ENCODE data around the gene BRIP1.

BRIP1 gene

DNA sequence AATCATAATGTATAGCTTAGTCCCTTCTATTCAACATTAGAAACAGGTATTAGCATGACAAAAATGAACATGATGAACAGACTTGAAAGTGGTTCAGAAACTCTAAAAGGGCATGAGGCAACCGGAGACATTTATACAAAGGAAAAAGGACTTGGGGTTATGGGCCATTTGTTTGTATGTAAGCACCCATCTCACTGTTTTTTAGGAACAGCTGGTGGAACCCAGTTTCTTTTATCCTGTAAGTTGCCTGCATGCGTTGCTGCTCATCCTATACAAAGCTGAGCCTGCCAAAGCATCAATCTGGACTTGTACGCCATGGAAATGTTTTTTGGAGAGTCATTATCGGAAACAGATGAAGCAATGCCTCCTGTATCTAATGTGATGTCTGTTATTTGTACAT is 200.0 kb downstream of the BRIP1 start:
- H3K27ac ChIP-seq (ENCODE audit: insufficient read depth, low read depth, low read length, poor library complexity, severe bottlenecking) = no peak overlapping the region
- no peak overlapping the region for H3K4me3 ChIP-seq (ENCODE audit: insufficient read depth, low read depth, low read length)
- H3K36me3 ChIP-seq (ENCODE audit: control insufficient read depth, insufficient read depth, low read length) = no peaks in the 10 kb centered on the region
- no peaks in the 10 kb centered on the region for H3K27me3 ChIP-seq (ENCODE audit: control insufficient read depth, insufficient read depth, low read length, poor library complexity, severe bottlenecking)
- H3K4me1 ChIP-seq (ENCODE audit: control insufficient read depth, insufficient read depth, low read length) = no peaks in the 10 kb centered on the region
- H3K9me3 ChIP-seq (ENCODE audit: control insufficient read depth, low read length) = no peaks in the 10 kb centered on the region
- WGBS, 2 experiments = 73 to 84% methylated on average over 4 of the region's 4 CpGs

DNA sequence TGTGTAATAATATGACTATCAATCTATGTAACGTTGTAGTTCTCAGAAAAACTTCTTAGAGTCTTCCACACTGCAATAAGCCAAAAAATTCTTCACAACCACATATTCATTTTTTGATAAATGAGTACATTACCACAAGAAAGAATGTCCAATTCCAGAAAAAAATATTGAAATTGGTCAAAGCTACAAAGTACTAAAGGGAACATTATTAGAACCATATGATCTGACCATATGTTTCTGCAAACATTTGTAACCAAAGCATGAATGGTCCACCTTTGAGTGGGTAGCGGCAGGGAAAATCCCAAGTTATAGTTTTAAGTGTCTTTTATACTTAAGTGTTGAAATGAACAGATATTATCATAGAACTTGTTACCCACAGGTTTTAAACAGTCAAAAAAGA is 200.6 kb downstream of the BRIP1 start:
- H3K36me3 ChIP-seq (ENCODE audit: control insufficient read depth, insufficient read depth, low read length) = no peaks in the 10 kb centered on the region
- H3K4me3 ChIP-seq (ENCODE audit: insufficient read depth, low read depth, low read length) = no peak overlapping the region
- 100% methylated on average over 1 to 2 of the region's 2 CpGs for WGBS, 2 experiments
- H3K27ac ChIP-seq (ENCODE audit: insufficient read depth, low read depth, low read length, poor library complexity, severe bottlenecking) = no peak overlapping the region
- H3K9me3 ChIP-seq (ENCODE audit: control insufficient read depth, low read length) = no peaks in the 10 kb centered on the region
- H3K4me1 ChIP-seq (ENCODE audit: control insufficient read depth, insufficient read depth, low read length) = no peaks in the 10 kb centered on the region
- no peaks in the 10 kb centered on the region for H3K27me3 ChIP-seq (ENCODE audit: control insufficient read depth, insufficient read depth, low read length, poor library complexity, severe bottlenecking)

- no peaks in the 10 kb centered on the region for H3K27me3 ChIP-seq (ENCODE audit: control insufficient read depth, insufficient read depth, low read length, poor library complexity, severe bottlenecking)
- no peaks in the 10 kb centered on the region for H3K9me3 ChIP-seq (ENCODE audit: control insufficient read depth, low read length)
- no peak overlapping the region for H3K27ac ChIP-seq (ENCODE audit: insufficient read depth, low read depth, low read length, poor library complexity, severe bottlenecking)
- 91% methylated on average over 5 of the region's 5 CpGs for WGBS, 2 experiments
- H3K36me3 ChIP-seq (ENCODE audit: control insufficient read depth, insufficient read depth, low read length) = no peaks in the 10 kb centered on the region
- H3K4me1 ChIP-seq (ENCODE audit: control insufficient read depth, insufficient read depth, low read length) = no peaks in the 10 kb centered on the region
- H3K4me3 ChIP-seq (ENCODE audit: insufficient read depth, low read depth, low read length) = no peak overlapping the region
Observed at GRCh38 chr17:61662186-61662585, 201.1 kb downstream of the BRIP1 start.

DNA sequence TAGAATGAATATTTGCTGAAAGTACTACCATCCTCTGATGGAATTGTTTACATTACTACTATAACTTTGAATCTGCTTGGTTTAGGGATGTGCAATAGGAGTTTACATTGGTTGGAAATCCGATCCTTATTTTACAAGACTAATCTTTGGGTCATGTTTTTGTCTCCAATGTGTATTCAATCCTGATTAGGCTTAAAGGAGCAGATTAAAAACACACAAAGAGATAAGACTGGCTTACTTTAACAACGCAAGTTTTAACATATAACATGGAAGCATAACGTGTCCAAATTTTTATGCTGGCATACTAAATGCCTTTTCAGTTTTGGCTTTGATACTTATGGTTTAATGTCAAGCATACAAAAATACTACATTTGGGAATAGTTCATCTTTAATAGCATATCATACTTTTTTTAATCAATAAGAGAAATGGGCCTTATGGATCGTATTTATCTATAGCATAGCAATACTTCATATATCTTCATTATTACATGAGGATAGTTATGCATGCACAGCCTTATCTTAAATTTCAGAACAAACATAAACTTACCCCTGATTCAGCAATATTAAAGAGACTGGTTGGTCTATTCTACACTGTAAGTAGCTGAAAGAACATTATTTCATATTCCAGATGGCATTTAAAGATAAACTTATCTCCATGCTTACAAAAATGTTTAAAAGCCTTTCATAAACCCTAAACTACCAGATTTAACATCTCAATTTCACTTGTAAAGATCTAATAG is 202.4 kb downstream of the BRIP1 start:
- Histone ChIP-seq H3K27ac (ENCODE audit: insufficient read depth, low read depth, low read length, poor library complexity, severe bottlenecking) (no peak overlapping the region), H3K4me3 (ENCODE audit: insufficient read depth, low read depth, low read length) (no peak overlapping the region), H3K9me3 (ENCODE audit: control insufficient read depth, low read length) (no peaks in the 10 kb centered on the region), H3K4me1 (ENCODE audit: control insufficient read depth, insufficient read depth, low read length) (no peaks in the 10 kb centered on the region), H3K27me3 (ENCODE audit: control insufficient read depth, insufficient read depth, low read length, poor library complexity, severe bottlenecking) (no peaks in the 10 kb centered on the region), H3K36me3 (ENCODE audit: control insufficient read depth, insufficient read depth, low read length) (no peaks in the 10 kb centered on the region)
- WGBS, 2 experiments = 86 to 97% methylated on average over 3 of the region's 4 CpGs

DNA sequence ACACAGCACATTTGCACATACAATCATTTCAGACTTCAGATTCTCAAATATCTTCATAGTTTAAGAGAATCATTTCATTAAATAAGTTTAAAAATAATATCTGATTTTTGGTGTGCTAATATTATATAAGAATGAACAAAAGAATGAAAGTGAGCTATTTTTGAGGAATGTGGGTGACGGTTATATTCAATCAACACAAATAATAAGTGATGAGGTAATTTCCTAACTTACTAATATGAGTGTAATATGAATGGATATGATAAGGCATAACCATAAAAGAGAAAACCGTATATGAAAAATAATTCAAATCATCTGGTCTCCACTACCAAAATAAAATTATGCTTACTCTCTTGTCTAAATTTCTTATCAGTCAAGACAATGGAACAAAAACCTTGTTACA is 203.9 kb downstream of the BRIP1 start:
- Histone ChIP-seq H3K27ac (ENCODE audit: insufficient read depth, low read depth, low read length, poor library complexity, severe bottlenecking) (no peak overlapping the region), H3K9me3 (ENCODE audit: control insufficient read depth, low read length) (no peaks in the 10 kb centered on the region), H3K4me1 (ENCODE audit: control insufficient read depth, insufficient read depth, low read length) (no peaks in the 10 kb centered on the region), H3K36me3 (ENCODE audit: control insufficient read depth, insufficient read depth, low read length) (no peaks in the 10 kb centered on the region), H3K27me3 (ENCODE audit: control insufficient read depth, insufficient read depth, low read length, poor library complexity, severe bottlenecking) (no peaks in the 10 kb centered on the region), H3K4me3 (ENCODE audit: insufficient read depth, low read depth, low read length) (no peak overlapping the region)
- WGBS, 2 experiments = 100% methylated on average over 1 of the region's 2 CpGs; no CpG with 5 or more reads in 1 of the 2 experiments

DNA sequence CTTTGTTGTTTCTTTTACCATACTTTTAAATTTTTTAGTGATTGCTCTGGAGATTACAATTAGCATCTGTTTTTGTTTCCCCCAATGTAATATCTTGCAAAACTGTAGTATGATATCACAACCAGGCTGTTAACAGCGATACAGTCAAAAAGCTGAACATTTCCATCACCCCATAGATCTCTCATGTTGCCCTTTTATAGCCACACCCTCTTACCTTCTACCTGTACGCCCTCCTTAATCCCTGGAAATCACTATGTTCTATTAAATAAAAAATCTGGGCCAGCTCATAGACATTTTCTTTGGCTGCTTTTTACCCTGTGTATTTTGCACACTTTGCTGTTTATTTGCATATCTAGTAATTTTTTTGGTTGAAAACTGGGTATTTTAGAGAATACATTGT is 205.1 kb downstream of the BRIP1 start:
- H3K27me3 ChIP-seq (ENCODE audit: control insufficient read depth, insufficient read depth, low read length, poor library complexity, severe bottlenecking) = no peaks in the 10 kb centered on the region
- no peaks in the 10 kb centered on the region for H3K36me3 ChIP-seq (ENCODE audit: control insufficient read depth, insufficient read depth, low read length)
- no peaks in the 10 kb centered on the region for H3K9me3 ChIP-seq (ENCODE audit: control insufficient read depth, low read length)
- 85 to 89% methylated on average over 2 of the region's 2 CpGs for WGBS, 2 experiments
- H3K4me3 ChIP-seq (ENCODE audit: insufficient read depth, low read depth, low read length) = no peak overlapping the region
- no peaks in the 10 kb centered on the region for H3K4me1 ChIP-seq (ENCODE audit: control insufficient read depth, insufficient read depth, low read length)
- H3K27ac ChIP-seq (ENCODE audit: insufficient read depth, low read depth, low read length, poor library complexity, severe bottlenecking) = no peak overlapping the region

- Histone ChIP-seq H3K9me3 (ENCODE audit: control insufficient read depth, low read length) (no peaks in the 10 kb centered on the region), H3K4me3 (ENCODE audit: insufficient read depth, low read depth, low read length) (no peak overlapping the region), H3K27ac (ENCODE audit: insufficient read depth, low read depth, low read length, poor library complexity, severe bottlenecking) (no peak overlapping the region), H3K27me3 (ENCODE audit: control insufficient read depth, insufficient read depth, low read length, poor library complexity, severe bottlenecking) (no peaks in the 10 kb centered on the region), H3K4me1 (ENCODE audit: control insufficient read depth, insufficient read depth, low read length) (no peaks in the 10 kb centered on the region), H3K36me3 (ENCODE audit: control insufficient read depth, insufficient read depth, low read length) (no peaks in the 10 kb centered on the region)
Observed at GRCh38 chr17:61657338-61657737, 206.0 kb downstream of the BRIP1 start.

DNA sequence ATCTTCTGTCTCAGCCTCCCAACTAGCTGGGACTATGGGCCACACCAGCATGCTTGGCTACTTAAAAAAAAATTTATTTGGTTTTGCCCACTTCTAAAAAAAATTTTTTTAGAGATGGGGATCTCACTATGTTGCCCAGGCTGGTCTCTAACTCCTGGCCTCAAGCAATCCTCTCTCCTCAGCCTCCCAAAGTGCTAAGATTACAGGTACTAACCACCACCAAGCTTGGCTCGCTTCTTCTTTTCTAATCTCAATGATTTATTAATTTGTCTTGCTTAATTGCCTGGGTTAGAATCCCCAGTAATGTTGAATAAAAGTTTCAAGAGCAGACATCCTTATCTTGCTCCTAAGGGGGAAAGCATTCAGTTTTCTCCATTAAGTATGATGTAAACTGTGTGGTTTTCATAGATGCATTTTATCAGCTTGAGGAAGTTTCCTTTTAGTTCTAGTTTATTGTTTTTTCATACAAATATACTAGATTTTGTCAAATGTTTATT is 206.6 kb downstream of the BRIP1 start:
- 86 to 100% methylated on average over 1 of the region's 1 CpG for WGBS, 2 experiments

GRCh38 chr17:61650749-61651148 is 212.6 kb downstream of the BRIP1 start:
- WGBS, 2 experiments = 93 to 97% methylated on average over 2 of the region's 2 CpGs
- Histone ChIP-seq H3K9me3 (ENCODE audit: control insufficient read depth, low read length) (no peaks in the 10 kb centered on the region), H3K27ac (ENCODE audit: insufficient read depth, low read depth, low read length, poor library complexity, severe bottlenecking) (no peak overlapping the region), H3K4me3 (ENCODE audit: insufficient read depth, low read depth, low read length) (no peak overlapping the region), H3K27me3 (ENCODE audit: control insufficient read depth, insufficient read depth, low read length, poor library complexity, severe bottlenecking) (no peaks in the 10 kb centered on the region), H3K4me1 (ENCODE audit: control insufficient read depth, insufficient read depth, low read length) (no peaks in the 10 kb centered on the region), H3K36me3 (ENCODE audit: control insufficient read depth, insufficient read depth, low read length) (no peaks in the 10 kb centered on the region)

More for the DNA sequence above, 206.6 kb downstream of the BRIP1 start:
- Histone ChIP-seq H3K4me3 (ENCODE audit: insufficient read depth, low read depth, low read length) (no peak overlapping the region), H3K27ac (ENCODE audit: insufficient read depth, low read depth, low read length, poor library complexity, severe bottlenecking) (no peak overlapping the region), H3K36me3 (ENCODE audit: control insufficient read depth, insufficient read depth, low read length) (no peaks in the 10 kb centered on the region), H3K9me3 (ENCODE audit: control insufficient read depth, low read length) (no peaks in the 10 kb centered on the region), H3K27me3 (ENCODE audit: control insufficient read depth, insufficient read depth, low read length, poor library complexity, severe bottlenecking) (no peaks in the 10 kb centered on the region), H3K4me1 (ENCODE audit: control insufficient read depth, insufficient read depth, low read length) (no peaks in the 10 kb centered on the region)

DNA sequence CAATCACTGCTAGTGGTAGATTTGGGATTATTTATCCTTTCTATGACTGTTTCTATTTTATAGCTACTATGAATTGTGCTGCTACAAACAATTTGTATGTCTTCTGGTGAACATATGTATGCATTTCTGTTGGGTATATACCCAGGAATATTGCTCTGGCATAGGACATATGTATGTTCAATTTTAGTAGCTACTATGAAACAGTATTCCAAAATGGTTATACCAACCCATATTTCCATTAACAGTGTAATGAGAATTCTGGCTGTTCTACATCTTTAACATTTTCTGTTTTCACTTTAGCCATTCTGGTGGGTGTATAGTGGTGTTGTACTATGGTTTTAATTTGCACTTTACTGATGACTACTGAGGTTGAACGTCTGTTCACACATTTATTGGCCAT is 214.7 kb downstream of the BRIP1 start:
- 90 to 92% methylated on average over 1 of the region's 1 CpG for WGBS, 2 experiments
- no peak overlapping the region for H3K27ac ChIP-seq (ENCODE audit: insufficient read depth, low read depth, low read length, poor library complexity, severe bottlenecking)

More for the DNA sequence above, 214.7 kb downstream of the BRIP1 start:
- no peak overlapping the region for H3K4me3 ChIP-seq (ENCODE audit: insufficient read depth, low read depth, low read length)
- no peaks in the 10 kb centered on the region for H3K4me1 ChIP-seq (ENCODE audit: control insufficient read depth, insufficient read depth, low read length)
- no peaks in the 10 kb centered on the region for H3K9me3 ChIP-seq (ENCODE audit: control insufficient read depth, low read length)
- no peaks in the 10 kb centered on the region for H3K36me3 ChIP-seq (ENCODE audit: control insufficient read depth, insufficient read depth, low read length)
- no peaks in the 10 kb centered on the region for H3K27me3 ChIP-seq (ENCODE audit: control insufficient read depth, insufficient read depth, low read length, poor library complexity, severe bottlenecking)

Measured in ectodermal cell (in vitro differentiated cells).